PFSK-1 (cell line): ENCODE results near the gene KTN1.

Experiments used
- FOXP2 ChIP-seq: optimal IDR thresholded peaks from 2 replicates; pipeline ENCODE3; 2011; ENCODE audit warnings: borderline replicate concordance, control low read depth, inconsistent platforms; ENCODE audit not compliant: insufficient read depth; ENCODE audit errors: extremely low read length, extremely low read depth
- POLR2AphosphoS5 ChIP-seq: IDR thresholded peaks from 2 replicates; pipeline ENCODE4 v1.6.1; 2012; ENCODE audit warnings: low read depth, mild to moderate bottlenecking, control low read depth, low read length, moderate library complexity
- REST ChIP-seq, 2 experiments: IDR thresholded peaks; 2 replicates each; pipeline versions ENCODE4 v1.6.1 to v1.8.0; 2011 to 2012; ENCODE audit warnings: low read depth in 2 of 2, low read length in 2 of 2, control low read depth in 1 of 2, inconsistent platforms in 1 of 2, mild to moderate bottlenecking in 1 of 2, moderate library complexity in 1 of 2; ENCODE audit not compliant: insufficient read depth in 1 of 2
- SIN3A ChIP-seq: IDR thresholded peaks from 2 replicates; pipeline ENCODE4 v1.6.1; 2012; ENCODE audit warnings: mild to moderate bottlenecking, low read length, moderate library complexity, borderline replicate concordance; ENCODE audit not compliant: insufficient read depth
- TAF1 ChIP-seq: IDR thresholded peaks from 2 replicates; pipeline ENCODE4 v1.6.1; 2012; ENCODE audit warnings: low read length, control low read depth, borderline replicate concordance; ENCODE audit not compliant: insufficient read depth

KTN1 gene

DNA sequence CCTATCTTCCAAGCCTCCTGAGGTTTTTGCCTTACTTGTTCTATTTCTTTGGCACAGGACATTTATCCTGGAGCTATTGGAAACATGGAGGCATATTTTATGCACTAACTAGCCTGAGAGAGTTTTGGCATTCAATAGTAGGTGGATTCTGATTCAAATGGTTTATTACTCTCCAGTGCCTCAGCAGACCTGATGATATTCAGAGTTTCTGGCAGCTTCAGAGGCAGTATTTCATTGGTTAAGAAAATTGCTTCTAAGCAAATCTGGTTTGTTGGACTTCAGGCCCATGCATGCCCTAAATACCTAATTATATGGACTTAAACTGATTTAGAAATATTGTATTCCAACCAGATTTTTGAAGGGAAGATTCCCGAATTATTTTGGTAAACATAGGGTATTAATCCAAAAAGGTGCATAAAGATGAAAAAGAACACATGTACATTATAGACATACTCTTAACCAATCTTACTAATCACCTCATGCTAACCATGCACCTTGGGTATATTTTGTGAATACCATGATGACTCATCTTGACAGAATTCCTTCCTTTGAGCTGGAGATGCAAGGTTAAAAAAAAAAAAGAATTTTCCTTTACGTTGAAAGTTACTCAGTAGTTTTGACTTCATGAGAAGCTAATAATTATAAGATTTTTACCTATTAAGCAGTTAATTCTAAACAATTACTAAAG is 44.3 kb upstream of the KTN1 start:
- no peak for TF ChIP-seq SIN3A
- no peak for TF ChIP-seq TAF1
- no peak for TF ChIP-seq REST (IDR thresholded peaks at IDR 0.05; ENCODE audit: insufficient read depth in 1 of 2, low read depth in 2 of 2, low read length in 2 of 2)
- TF ChIP-seq FOXP2 = no peak
- no peak for TF ChIP-seq POLR2AphosphoS5

- TF ChIP-seq REST (IDR thresholded peaks at IDR 0.05; ENCODE audit: insufficient read depth in 1 of 2, low read depth in 2 of 2, low read length in 2 of 2) = no peak
- no peak for TF ChIP-seq SIN3A
- no peak for TF ChIP-seq FOXP2
- TF ChIP-seq TAF1 = no peak
- TF ChIP-seq POLR2AphosphoS5 = no peak
Observed at GRCh38 chr14:55536204-55536708, 43.8 kb upstream of the KTN1 start.

DNA sequence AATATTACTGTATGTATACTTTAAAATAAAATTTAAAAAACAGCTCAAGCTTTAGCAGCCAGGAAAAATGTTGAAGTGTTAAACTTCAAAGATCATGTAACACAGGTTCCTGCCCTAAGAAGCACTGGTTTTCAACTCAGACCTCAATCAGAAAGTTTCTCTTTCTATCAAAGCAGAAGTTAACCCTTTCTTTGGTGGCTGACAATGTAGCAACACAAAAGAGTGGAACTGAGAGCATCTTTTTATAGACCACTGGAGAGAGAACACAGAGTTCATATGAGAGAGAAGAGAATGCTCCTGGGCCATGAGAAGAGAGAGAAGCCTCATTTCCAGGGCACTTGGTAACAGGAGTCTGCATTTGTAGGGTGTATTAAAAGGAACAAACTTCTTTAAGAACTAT is 42.2 kb upstream of the KTN1 start:
- no peak for TF ChIP-seq FOXP2
- TF ChIP-seq POLR2AphosphoS5 = no peak
- TF ChIP-seq TAF1 = no peak
- no peak for TF ChIP-seq SIN3A
- TF ChIP-seq REST (IDR thresholded peaks at IDR 0.05; ENCODE audit: insufficient read depth in 1 of 2, low read depth in 2 of 2, low read length in 2 of 2) = no peak

GRCh38 chr14:55539975-55540374 is 40.0 kb upstream of the KTN1 start:
- TF ChIP-seq FOXP2 (no peak), TAF1 (no peak), REST (IDR thresholded peaks at IDR 0.05; ENCODE audit: insufficient read depth in 1 of 2, low read depth in 2 of 2, low read length in 2 of 2) (no peak), POLR2AphosphoS5 (no peak), SIN3A (no peak)
